Vagina (tissue), 2 donors: ENCODE measurements around the gene CHD9.

Experiments
- CTCF ChIP-seq, 3 experiments: fragments of 450-650 bp in 2 of 3; fragments of 200-600 bp in 1 of 3; sonication (generic) in 1 of 3; IDR thresholded peaks; one replicate each; pipeline ENCODE4 v1.5.1; 2017 to 2019; ENCODE audit warnings: antibody characterized with exemption in 3 of 3, mild to moderate bottlenecking in 2 of 3, moderate library complexity in 2 of 3
- POLR2AphosphoS5 ChIP-seq, 2 donors: sonication (generic); formaldehyde crosslinking; IDR thresholded peaks; one replicate each; pipeline ENCODE4 v1.9.0; 2017; ENCODE audit warnings: antibody characterized with exemption in 2 of 2, mild to moderate bottlenecking in 2 of 2, low read depth in 1 of 2; ENCODE audit not compliant: insufficient read depth in 1 of 2

GRCh38 chr16:53150769-53151168 is 96.0 kb downstream of the CHD9 start:
- TF ChIP-seq CTCF (IDR thresholded peaks at IDR 0.05) (no peak), POLR2AphosphoS5 (IDR thresholded peaks at IDR 0.05; ENCODE audit: insufficient read depth in 1 of 2, low read depth in 1 of 2) (no peak)
